K562 (cell line): ENCODE data around the gene PTK7. TPM values are rescaled to one million over a fixed set of nuclear protein-coding genes. Genes with fewer than 3 reads are reported as not detected.
A peak's percentile ranks its signal among the peaks of the same experiment; 100 is the strongest.
"Not testable (repeated sequence)": the region's sequence is repeated elsewhere in the genome, so short reads cannot be mapped to it uniquely, and the experiment has no call there.

Experiments
- ATAC-seq: fragments of 200-7000 bp; cut with Tn5 transposase; 3 replicates; pipeline ENCODE4 v1.9.1; 2020; ENCODE audit warnings: moderate library complexity
- BruUV-seq: library from RNA; stranded (reverse); fragments of 400-500 nt; replicated peaks from 2 replicates; lab custom pipeline; 2021; lab: Mats Ljungman, UMichigan
- CTCF ChIA-PET: fragments of 300-600 bp; formaldehyde crosslinking; extraction: SDS; loops from one replicate; lab custom pipeline; 2021; ENCODE audit warnings: low intra/inter-chr PET ratio; lab: Yijun Ruan, JAX
- POLR2A ChIA-PET: fragments of 300-600, 350-650 bp; sonication (Branson Sonifier 250); formaldehyde crosslinking; extraction: SDS; loops from one replicate; lab custom pipeline; 2021; ENCODE audit warnings: antibody characterized with exemption, inconsistent platforms; lab: Yijun Ruan, JAX
- DNase-seq, 4 experiments: peaks; one replicate each; pipeline versions ENCODE4 v3.0.0 to v3.0.0-alpha.2; 2011 to 2018; ENCODE audit warnings: low spot score in 3 of 4, mixed read lengths in 3 of 4; ENCODE audit errors: extremely low read depth in 1 of 4
- FAIRE-seq: peaks from 2 replicates; lab custom pipeline; 2011; peaks lifted over from hg19 to GRCh38; lab: Jason Lieb, UNC
- H2AFZ ChIP-seq: 2 replicates; pipeline ENCODE4 v1.6.0; 2011; ENCODE audit warnings: low read depth, low read length, control low read depth, inconsistent platforms
- H3K27ac ChIP-seq: fragments of 200-600 bp; 3 replicates; pipeline ENCODE4 v1.8.0; 2011; ENCODE audit warnings: low read depth, mild to moderate bottlenecking, control low read depth, inconsistent platforms, low read length, moderate library complexity, mixed read lengths; ENCODE audit errors: extremely low read depth
- H3K27me3 ChIP-seq, 2 experiments: fragments of 300-600 bp in 1 of 2; 2 replicates in 1 of 2; 3 replicates in 1 of 2; pipeline versions ENCODE4 v1.6.0 to v1.8.0; 2011; ENCODE audit warnings: inconsistent platforms in 2 of 2, low read length in 2 of 2, mild to moderate bottlenecking in 1 of 2, mixed read lengths in 1 of 2, moderate library complexity in 1 of 2; ENCODE audit not compliant: control insufficient read depth in 2 of 2, insufficient read depth in 2 of 2
- H3K36me3 ChIP-seq: fragments of 300-600 bp; 3 replicates; pipeline ENCODE4 v1.8.0; 2011; ENCODE audit warnings: mild to moderate bottlenecking, low read length, inconsistent platforms; ENCODE audit not compliant: control insufficient read depth, insufficient read depth
- H3K4me1 ChIP-seq, 2 experiments: fragments of 200-600 bp in 1 of 2; replicated peaks in 1 of 2; 2 replicates in 1 of 2; 3 replicates in 1 of 2; pipeline versions ENCODE4 v1.5.1 to v1.8.0; 2011; ENCODE audit warnings: inconsistent platforms in 2 of 2, low read length in 2 of 2, mild to moderate bottlenecking in 1 of 2, mixed read lengths in 1 of 2, moderate library complexity in 1 of 2; ENCODE audit not compliant: control insufficient read depth in 2 of 2, insufficient read depth in 2 of 2
- H3K4me2 ChIP-seq: 2 replicates; pipeline ENCODE4 v1.6.1; 2011; ENCODE audit warnings: low read length, control low read depth, inconsistent platforms, mixed read lengths; ENCODE audit not compliant: insufficient read depth
- H3K4me3 ChIP-seq: fragments of 200-600 bp; sonication (generic), shearing (Covaris generic); 2 replicates; pipeline ENCODE4 v1.5.1; 2016; ENCODE audit warnings: control low read depth, inconsistent platforms
- H3K79me2 ChIP-seq: fragments of 200-600 bp; 3 replicates; pipeline ENCODE4 v1.8.0; 2011; ENCODE audit warnings: low read length, inconsistent platforms; ENCODE audit not compliant: control insufficient read depth, insufficient read depth
- H3K9ac ChIP-seq, 2 experiments: 2 replicates each; pipeline versions ENCODE4 v1.6.0 to v1.6.1; 2011; ENCODE audit warnings: low read depth in 2 of 2, low read length in 2 of 2, control low read depth in 1 of 2, inconsistent platforms in 1 of 2, mild to moderate bottlenecking in 1 of 2, mixed read lengths in 1 of 2; ENCODE audit not compliant: insufficient read depth in 1 of 2
- H3K9me1 ChIP-seq: one replicate; pipeline ENCODE4 v1.6.0; 2011; ENCODE audit warnings: inconsistent platforms, mild to moderate bottlenecking, low read length, moderate library complexity; ENCODE audit not compliant: control insufficient read depth, insufficient read depth
- H3K9me3 ChIP-seq: replicated peaks from 2 replicates; pipeline ENCODE4 v1.5.1; 2011; ENCODE audit warnings: low read depth, low read length, inconsistent platforms; ENCODE audit not compliant: control insufficient read depth, insufficient read depth
- H4K20me1 ChIP-seq: replicated peaks from 2 replicates; pipeline ENCODE4 v1.6.1; 2011; ENCODE audit warnings: low read length, inconsistent platforms, mixed read lengths; ENCODE audit not compliant: control insufficient read depth, insufficient read depth
- CHD2 ChIP-seq: IDR thresholded peaks from 2 replicates; pipeline ENCODE4 v1.6.1; 2011; ENCODE audit warnings: low read depth, low read length
- HCFC1 ChIP-seq: IDR thresholded peaks from 2 replicates; pipeline ENCODE4 v1.6.1; 2012; ENCODE audit warnings: low read depth, low read length, improper control_type of control experiment
- ZNF121 ChIP-seq: sonication (generic); formaldehyde crosslinking; conservative IDR thresholded peaks from 2 replicates; pipeline ENCODE4 v1.8.0; 2022; ENCODE audit warnings: missing genetic modification reagents
- ZNF431 ChIP-seq: sonication (generic); formaldehyde crosslinking; IDR thresholded peaks from 2 replicates; pipeline ENCODE4 v1.8.0; 2022; ENCODE audit warnings: mild to moderate bottlenecking, missing genetic modification reagents
- WGBS: fragments of 100-300 bp; shearing (Covaris generic); methylation state at CpG from one replicate; pipeline ENCODE4 v1.1.6; 2016; ENCODE audit warnings: low coverage, mixed read lengths; ENCODE audit not compliant: insufficient coverage; ENCODE audit errors: missing lambda C conversion rate; 5-methylcytosine and 5-hydroxymethylcytosine counted together
- in situ Hi-C: fragments of 300-500 bp; cut with MboI; formaldehyde crosslinking; loops from 4 replicates; pipeline ENCODE4 v1.15.0; 2018; ENCODE audit warnings: inconsistent platforms, mixed read lengths
- intact Hi-C: fragments of 100-400 bp; cut with micrococcal nuclease; formaldehyde crosslinking; loops from 2 replicates; pipeline ENCODE4 v1.14.2; 2022
- polyA plus RNA-seq, 8 experiments: library from polyadenylated mRNA; depleted of rRNA in 4 of 8; stranded (reverse) in 5 of 8; unstranded in 3 of 8; fragments of >200 nt; fragmentation: Nextera tagmentation in 2 of 8; fragmentation: Illumina TruSeq in 1 of 8; extraction: Ambion mirVana in 2 of 8; extraction: Trizol in 1 of 8; gene quantifications; 2 replicates each; pipeline versions ENCODE4 v1.2.1 to v1.2.3, GENCODE V29; 2011 to 2014; ENCODE audit warnings: inconsistent platforms in 1 of 8, missing spikeins in 1 of 8
- total RNA-seq, 7 experiments: library from RNA; depleted of rRNA in 6 of 7; stranded (reverse); fragments of >200 nt in 6 of 7; fragmentation: Illumina TruSeq in 2 of 7; extraction: Trizol in 2 of 7; gene quantifications; 2 replicates each; pipeline versions ENCODE4 v1.2.1 to v1.2.3, GENCODE V29; 2011 to 2021; ENCODE audit warnings: low replicate concordance in 1 of 7

Gene PTK7
- total and polyA plus RNA-seq, 9 of the 15 experiments (the other 6 are each of a cell fraction or from before 2014, with no cell fraction given): 0.20 to 6.8 (median 4.2) TPM

- TF ChIP-seq ZNF431 (CRISPR knock-in tag) (peak; percentile 70; the same call in 1 of the 2 replicates), CHD2 (peak; percentile 63; the same call in 1 of the 2 replicates)
- peaks cover 0 to 38% of the 10 kb centered on the region in 2 experiments; a peak in 2 of 5 replicates for H3K27me3 ChIP-seq
- BruUV-seq, ATAC-seq, H3K36me3 ChIP-seq, H3K27ac ChIP-seq, CTCF ChIA-PET, H3K9me3 ChIP-seq, FAIRE-seq, in situ Hi-C loops, DNase-seq, H3K9me1 ChIP-seq, H3K79me2 ChIP-seq, intact Hi-C loops, H2AFZ ChIP-seq, H4K20me1 ChIP-seq, H3K4me3 ChIP-seq, H3K9ac ChIP-seq: not testable (repeated sequence)
- H3K4me1 ChIP-seq: peaks cover 0 to 22% of the 10 kb centered on the region in 2 experiments; a peak in 3 of 5 replicates
- POLR2A ChIA-PET: interaction anchor here (0.6 to 1.2 kb wide), 2 partner anchors 15 to 43 kb away, joined by 3 to 4 read pairs; no protein-coding TSS in a partner anchor
- H3K4me2 ChIP-seq: peak overlapping the region; percentile 30
- 11% methylated on average over 5 of the region's 5 CpGs for WGBS
These were observed 55.3 kb downstream of the PTK7 start for GRCh38 chr6:43131379-43131778.

- no peaks in the 10 kb centered on the region for H4K20me1 ChIP-seq
- ChIA-PET POLR2A (no interaction called here), CTCF (no interaction called here)
- H3K27me3 ChIP-seq: no peaks in the 10 kb centered on the region
- H3K4me3 ChIP-seq: no peak overlapping the region
- H3K36me3 ChIP-seq: no peaks in the 10 kb centered on the region
- no peak overlapping the region for H2AFZ ChIP-seq
- H3K27ac ChIP-seq: no peak overlapping the region
- no peak overlapping the region for H3K4me2 ChIP-seq
- DNase-seq (no peak), ATAC-seq (no peak), FAIRE-seq (no peak)
- BruUV-seq: no TSS peak
- H3K9ac ChIP-seq: no peak overlapping the region
- H3K4me1 ChIP-seq: peaks cover 0 to 9% of the 10 kb centered on the region in 2 experiments; a peak in 3 of 5 replicates
- intact Hi-C loops: no loop called here
- no peaks in the 10 kb centered on the region for H3K79me2 ChIP-seq
- no peaks in the 10 kb centered on the region for H3K9me3 ChIP-seq
- H3K9me1 ChIP-seq: no peaks in the 10 kb centered on the region
- 11% methylated on average over 3 of the region's 3 CpGs for WGBS
- no peak for TF ChIP-seq HCFC1
- TF ChIP-seq ZNF121 (CRISPR knock-in tag): peak; percentile 82
- in situ Hi-C loops: no loop called here
These were observed 62.2 kb downstream of the PTK7 start for GRCh38 chr6:43138267-43138666.
